ENCODE results near the gene ITPRIP.

Gene ITPRIP, protein sequence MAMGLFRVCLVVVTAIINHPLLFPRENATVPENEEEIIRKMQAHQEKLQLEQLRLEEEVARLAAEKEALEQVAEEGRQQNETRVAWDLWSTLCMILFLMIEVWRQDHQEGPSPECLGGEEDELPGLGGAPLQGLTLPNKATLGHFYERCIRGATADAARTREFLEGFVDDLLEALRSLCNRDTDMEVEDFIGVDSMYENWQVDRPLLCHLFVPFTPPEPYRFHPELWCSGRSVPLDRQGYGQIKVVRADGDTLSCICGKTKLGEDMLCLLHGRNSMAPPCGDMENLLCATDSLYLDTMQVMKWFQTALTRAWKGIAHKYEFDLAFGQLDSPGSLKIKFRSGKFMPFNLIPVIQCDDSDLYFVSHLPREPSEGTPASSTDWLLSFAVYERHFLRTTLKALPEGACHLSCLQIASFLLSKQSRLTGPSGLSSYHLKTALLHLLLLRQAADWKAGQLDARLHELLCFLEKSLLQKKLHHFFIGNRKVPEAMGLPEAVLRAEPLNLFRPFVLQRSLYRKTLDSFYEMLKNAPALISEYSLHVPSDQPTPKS

DNA sequence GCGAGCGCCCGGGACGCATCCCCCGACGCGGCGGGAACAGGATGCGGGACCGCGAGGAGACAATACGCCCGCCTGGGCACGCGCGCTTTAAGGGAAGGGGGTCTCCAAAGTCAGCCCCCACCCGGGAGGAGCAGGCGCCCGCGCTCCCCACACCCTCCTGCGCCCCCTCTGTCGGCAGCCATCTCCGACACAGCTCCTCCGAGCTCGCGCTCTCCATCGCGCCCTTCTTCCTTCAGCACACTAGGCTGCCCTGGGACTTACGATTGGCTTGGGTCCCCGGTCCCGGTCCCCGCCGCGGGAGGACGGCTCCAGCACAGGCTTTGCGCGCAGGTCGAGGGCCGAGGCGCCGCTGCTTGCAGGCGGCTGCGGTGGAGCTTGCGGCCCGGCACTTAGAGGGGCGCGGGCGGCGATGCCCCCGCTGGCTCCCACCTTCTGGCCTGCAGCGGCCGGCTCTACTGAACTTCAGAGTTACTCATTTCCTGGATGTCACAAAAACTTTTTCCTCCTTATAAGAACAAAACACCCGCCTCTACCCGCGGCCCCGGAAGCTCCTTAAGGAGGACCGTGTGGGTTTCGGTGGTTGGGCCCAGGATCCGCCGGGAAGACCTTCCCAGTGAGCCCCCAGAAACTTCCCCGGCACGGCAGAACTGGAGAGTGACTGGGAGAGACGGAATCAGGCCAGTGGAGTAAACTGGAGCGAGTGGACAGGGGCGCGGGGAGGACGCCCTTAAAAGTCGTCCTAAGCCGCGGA lies at the start of gene ITPRIP:
ITPRIP (minus strand) TSS at position 481 of the 751 bp plus-strand sequence. CDS start 22,414 bp downstream, outside the sequence.
- DNase-seq (ENCODE audit: low read depth) = peak; percentile 57

DNA sequence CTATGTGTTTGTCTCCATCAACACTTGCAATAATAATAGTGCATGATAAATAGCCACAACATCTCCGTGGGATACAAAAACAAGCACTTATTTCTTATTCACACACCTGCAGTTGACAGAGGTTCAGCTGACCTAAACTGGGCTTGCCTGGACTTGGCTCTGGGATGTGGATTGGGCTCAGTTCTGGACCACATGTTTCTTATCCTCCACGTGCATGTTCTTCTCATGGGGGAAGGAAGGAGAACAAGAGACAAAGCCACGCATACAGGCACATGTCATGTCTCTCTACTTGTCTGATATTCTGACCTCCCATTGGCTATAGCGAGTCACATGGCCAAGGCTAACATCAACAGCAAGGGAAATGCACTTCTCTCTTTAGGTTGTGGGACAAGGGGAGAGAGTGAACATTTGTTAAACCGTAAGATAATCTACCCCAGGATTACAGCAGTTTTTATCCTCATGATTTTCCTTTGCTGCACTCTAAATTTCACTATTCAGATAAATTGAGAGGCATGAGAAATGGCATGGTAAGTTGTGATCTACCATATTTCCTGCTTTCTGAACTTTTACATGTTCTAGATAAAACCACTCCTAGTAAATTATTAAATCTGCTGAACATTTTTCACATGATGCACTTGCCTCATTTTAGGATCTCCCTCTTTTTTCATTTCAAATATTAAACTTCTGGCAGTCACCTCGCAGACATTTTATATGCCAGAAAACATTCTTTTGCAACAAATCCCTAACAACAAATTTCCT lies 49.0 kb upstream of the ITPRIP start:
- DNase-seq (ENCODE audit: low read depth) = no peak

DNA sequence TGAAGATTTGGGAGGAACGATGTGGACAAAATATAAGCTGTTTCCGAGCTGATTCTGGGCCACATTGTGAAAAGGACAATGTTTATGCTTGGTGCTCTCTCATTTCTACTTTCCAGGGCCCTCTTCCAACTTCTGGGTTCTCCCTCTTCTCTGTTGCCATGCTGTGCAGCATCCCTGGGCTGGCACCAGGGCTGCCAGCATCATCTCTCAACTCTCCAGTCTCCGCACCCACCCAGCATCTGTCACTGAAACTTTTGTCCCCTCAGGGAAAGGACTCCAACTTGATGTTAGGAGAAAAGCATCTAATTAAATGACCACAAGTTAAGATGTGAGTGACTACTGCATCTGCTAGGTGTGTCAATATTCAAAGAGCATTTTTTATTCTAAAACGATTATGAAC lies 42.1 kb upstream of the ITPRIP start:
- no peak for DNase-seq (ENCODE audit: low read depth)

DNA sequence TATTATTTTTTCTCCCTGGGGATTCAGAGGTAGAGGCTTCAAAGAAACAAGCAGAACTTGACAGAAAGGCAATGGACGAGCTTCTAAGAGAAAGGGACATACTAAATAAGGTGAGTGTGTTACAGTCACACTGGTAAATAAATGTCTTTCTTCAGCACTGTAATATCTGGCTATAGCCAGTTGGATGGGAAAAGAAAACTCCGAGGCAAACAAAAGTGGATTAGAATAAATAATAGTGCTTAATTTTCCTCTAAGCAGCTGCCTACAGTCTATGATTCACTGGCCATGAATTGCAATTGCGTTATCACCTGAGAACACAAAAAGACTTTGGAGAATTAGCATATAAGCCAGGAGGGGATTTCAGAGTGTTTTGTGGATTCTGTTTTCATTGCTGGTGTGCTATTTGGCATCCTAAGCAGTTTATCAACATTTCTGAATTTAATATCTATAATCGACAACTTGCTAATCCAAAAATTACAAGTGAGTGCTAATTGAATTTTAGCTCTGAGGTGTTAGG lies 38.6 kb upstream of the ITPRIP start:
- DNase-seq (ENCODE audit: low read depth) = no peak

DNA sequence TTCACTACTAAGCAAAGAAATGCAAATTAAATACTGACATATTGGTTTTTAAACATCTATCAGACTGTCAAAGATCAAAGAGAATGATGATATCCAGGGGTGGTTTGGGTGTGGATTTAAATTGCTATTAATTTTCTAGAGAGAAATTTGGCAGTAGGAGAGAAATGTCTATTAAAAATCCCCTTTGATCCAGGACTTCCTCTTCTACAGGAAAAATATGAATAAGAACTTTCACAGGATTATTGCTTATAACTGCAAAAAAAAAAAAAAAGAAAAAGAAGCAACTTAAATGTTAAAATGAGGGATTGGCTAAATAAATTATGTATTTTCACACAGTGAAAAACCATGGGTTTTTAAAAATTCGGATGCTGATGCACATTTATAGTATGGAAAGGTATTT lies 36.3 kb upstream of the ITPRIP start:
- DNase-seq (ENCODE audit: low read depth) = no peak

DNA sequence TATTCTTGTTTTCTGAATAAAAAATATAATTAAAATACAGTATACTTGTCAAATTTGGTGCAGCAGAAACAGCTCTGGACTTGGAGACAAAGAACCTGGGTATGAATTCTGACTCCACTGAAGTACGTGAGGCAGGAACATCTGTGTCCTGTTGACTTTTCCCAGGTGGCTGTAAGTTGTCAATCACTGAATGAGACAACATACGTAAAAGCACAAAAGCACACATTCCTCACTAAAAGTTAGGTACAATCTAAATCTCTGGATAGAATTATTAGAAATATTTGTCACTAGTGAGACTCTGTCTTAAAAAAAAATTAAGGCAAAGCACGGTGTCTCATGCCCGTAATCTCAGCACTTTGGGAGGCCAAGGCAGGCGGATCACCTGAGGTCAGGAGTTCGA lies 33.5 kb upstream of the ITPRIP start:
- no peak for DNase-seq (ENCODE audit: low read depth)

DNA sequence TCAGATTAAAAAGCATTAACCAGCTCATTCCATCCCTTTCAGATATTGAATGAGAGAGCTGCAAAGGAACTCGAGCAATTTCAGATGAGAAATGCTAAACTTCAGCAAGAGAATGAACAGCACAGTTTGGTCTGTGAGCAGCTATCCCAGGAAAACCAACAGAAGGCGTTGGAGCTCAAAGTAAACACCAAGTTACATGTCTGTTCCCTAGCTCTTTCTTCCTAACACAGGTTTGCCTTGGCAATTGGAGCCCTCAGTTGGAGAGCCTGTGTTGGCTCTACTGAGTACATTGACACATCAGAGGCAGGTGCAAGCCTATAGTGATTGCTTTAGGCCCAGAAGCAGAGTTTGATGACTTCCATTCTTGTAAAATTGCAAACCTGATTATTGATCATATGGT lies 30.1 kb upstream of the ITPRIP start:
- DNase-seq (ENCODE audit: low read depth) = no peak

DNA sequence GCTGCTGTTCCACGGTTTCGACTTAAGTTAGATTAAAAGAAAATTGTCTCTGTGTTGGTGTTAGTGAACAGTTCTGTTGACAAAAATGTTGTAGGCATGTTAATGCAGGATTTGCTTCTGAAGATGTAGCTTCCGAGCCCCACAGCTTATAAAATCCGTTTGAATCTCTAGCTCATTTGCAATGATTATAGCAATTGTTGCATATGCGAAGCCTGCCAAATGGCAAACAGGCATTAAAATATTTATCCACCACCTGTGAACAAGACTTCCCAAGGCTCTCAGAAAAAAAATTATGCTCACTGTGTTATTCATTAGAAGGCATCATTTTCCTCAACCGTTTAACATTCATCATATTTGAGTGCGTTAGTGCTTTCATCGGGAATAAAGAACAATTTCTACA lies 29.6 kb upstream of the ITPRIP start:
- no peak for DNase-seq (ENCODE audit: low read depth)

DNA sequence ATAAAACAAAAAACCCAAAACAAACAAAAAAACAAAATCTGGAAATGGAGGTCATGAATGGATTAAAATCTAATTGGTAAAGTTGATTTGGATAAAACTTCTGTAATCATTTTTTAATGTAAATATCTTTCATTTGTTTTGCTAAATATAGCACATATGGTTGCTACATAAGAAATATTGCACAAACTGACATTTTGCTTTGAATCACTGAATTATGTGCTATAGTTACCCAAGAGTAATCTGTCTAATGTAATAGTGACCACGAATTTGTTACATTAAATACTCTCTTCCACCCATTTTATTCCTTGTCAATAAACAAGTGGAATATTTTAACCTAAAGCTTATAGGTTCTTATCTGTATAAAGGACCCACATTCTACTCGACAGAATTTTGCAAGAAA lies 21.5 kb upstream of the ITPRIP start:
- DNase-seq (ENCODE audit: low read depth) = no peak

DNA sequence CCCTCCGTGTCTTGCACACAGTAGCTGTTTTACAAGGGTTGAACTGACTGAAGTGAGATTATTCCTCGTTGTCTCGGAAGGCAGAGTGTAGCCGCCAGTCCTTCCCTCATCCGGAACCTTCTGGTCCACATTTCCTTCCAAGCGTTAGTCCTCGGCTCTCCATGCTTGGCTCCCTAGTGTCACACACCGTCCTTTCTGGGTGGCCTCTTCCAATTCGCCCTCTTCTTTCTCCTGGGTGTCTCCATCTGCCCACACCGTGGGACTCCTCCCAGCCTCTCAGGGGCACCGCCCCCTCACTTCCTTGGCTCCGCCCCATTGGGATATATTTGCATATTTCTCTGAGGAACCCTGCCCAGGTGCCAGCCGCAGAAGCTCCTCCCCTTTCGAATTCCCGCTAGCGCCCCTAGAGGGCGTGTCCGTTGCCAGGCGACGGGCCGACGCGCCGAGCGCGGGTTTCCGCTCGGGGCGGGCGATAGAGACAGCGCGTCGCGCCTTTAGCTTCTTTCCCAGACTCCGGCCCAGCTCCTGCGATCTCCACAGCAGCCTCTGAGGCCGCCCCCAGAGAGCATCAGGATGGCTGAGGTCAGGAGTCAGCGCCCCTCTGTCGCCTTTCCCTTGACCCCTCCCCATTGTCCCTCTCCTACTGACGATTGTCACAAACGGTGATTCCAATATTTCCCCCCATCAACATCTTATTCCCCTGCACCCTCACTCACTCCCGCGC lies 15.2 kb upstream of the ITPRIP start, which contains the start of gene CFAP58:
CFAP58 (plus strand) TSS at position 509 of the 724 bp plus-strand sequence; CDS start at position 574, 65 bp downstream.
- DNase-seq (ENCODE audit: low read depth) = peak; percentile 89

DNA sequence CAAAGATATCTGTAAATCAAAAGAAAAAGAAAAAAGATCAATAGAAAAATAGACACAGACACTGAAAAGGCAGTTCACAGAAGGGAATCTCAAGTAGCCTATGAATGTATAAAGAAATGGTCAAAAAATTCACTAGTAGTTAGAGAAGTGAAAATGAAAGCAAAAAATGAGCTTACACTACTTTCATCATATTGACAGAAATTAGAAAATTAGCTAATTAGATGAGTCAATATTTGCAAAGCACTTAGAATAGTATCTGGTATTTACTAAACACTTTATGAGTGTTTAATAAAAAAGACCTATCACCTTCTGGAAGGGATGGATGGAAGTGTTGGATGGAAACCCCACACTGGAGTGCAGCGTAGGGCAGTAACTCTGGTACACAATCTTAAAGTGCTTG lies 13.7 kb upstream of the ITPRIP start:
- no peak for DNase-seq (ENCODE audit: low read depth)

DNA sequence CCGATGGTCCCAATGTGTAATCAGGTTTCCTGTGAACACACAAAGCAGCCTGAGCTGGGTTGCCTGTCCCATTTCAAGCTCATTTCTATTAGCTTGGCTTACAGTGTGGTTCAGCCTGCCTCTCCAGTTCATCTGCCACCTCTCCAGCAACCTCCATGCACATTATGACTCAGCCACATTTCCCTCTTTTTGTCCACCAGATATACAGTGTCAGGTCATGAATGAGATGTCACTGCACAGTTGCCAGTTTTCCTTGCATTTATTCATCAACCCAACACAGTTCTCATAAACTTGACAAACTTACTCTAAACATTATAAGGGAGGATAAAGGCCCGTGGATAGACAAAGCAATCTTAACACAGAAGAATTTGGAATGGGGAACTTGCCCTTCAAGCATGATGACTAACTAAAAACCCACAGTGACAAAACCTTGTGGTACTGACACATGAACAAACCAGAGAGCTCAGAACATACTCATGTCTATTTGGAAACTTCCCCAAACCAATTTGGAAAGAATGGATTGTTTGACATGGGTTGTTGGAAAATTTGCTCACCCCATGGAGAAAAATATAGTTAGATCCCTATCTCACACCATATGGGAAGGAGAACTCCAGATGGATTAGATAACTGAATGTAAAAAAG lies 12.9 kb upstream of the ITPRIP start:
- no peak for DNase-seq (ENCODE audit: low read depth)

DNA sequence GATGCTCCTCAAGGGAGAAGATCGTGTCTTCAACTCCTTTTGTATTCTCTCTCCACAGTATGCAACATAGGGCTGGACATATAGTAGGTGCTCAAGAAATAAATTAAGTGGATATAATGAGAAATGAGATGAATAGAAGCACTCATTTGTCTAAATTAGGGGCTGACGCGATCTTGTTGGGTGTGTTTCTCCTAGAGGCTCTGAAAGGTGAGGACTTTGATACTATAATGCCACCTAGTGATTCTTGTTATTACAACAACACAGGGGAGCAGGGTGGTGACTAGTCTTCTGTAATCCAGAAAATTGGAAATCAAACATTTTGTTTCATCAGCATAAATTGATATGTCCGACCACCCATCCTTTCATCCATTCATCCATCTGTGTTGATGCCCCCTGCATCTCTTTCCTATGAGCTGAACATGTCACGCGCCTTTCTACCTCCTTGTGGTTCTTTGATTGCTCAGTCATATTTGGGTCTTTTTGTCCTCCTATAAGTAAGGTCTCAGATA lies 11.9 kb upstream of the ITPRIP start:
- no peak for DNase-seq (ENCODE audit: low read depth)

DNA sequence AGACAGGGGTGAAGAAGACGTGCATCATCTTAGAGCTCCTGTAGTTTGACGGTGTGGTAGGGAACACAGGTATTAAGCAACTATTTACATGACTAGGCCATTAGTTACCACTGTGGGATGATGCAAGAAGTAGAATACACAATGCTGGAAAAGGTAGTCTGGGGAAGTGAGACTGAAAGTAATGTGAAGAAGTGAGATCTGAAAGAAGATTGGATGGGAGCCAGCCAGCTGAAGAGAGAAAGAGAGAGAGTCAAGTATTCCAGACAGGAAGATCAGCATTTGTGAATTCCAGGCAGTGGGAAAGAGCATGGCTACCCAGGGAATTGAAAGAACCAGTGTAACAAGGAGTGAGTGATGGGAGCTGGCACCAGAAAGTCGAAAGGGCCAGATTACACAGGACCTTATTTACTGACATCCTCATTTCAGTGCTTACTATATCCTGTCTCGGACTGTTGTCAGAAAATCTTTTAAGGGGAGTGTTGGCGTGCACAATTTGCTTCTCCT lies 11.4 kb upstream of the ITPRIP start:
- no peak for DNase-seq (ENCODE audit: low read depth)

DNA sequence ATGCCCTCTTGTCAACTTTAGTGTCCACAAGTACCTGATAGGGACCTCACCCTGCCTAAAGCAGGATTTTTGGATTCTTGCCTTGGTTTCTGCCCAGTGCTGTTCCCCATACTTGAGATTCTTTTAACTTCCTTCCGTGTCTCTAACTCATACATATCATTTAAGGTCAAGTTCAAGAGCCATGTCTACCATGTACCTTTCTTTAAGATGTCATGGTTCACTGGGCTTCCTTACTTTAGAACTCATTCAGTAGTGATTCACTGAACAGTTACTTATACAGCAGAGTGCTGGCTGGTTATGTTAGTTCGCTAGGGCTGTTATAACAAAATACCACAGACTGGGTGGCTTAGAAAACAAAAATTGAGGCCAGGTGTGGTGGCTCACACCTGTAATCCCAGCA lies 10.3 kb upstream of the ITPRIP start:
- no peak for DNase-seq (ENCODE audit: low read depth)

DNA sequence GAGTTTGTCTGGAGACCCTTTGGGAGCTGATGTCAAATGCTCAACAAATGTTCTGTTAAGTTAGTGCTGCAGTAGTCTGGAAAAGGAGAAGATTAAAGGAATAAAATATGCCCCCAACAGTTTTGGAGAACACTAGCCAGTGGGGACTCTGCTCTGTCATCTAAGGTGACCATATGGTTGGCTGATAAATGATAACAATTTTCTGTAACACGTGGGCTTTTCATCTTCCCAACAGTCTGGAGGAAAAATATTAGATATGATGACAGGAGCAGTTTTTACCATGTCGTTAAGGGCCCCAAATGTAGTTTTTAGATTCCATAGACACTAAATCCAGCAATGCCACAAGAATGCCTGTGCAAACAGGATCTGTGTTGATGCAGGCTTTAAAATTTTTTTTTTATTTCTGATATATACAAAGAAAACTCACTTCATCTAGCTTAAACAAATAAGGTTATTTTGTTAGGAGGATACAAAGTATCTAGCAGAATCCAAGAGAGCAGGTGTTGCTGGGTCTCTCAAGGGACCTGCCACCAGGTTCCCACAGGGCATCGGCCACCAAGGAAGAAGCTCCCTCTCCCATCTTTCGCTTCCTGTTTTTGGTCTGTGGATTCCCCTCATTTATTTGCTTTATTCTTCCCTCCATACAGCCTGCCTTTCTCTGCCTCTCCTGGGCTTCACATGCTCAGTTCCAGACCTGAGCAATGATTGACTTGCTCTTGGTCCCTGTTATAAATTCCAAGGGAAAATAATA lies 9.2 kb upstream of the ITPRIP start:
- DNase-seq (ENCODE audit: low read depth) = no peak

DNA sequence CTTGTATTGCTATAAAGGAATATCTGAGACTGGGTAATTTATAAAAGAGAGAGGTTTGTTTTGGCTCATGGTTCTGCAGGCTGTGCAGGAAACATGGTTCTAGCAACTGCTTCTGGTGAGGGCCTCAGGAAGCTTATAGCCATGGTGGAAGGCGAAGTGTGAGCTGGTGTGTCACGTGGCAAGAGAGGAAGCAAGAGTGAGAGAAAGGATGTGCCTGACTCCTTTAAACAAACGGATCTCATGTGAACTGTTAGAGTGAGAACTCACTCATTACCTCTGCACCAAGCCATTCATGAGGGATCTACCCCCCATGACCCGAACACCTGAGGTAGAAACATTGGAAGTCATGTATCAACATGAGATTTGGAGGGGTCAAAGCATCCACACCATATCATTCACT lies 7.7 kb upstream of the ITPRIP start:
- no peak for DNase-seq (ENCODE audit: low read depth)

DNA sequence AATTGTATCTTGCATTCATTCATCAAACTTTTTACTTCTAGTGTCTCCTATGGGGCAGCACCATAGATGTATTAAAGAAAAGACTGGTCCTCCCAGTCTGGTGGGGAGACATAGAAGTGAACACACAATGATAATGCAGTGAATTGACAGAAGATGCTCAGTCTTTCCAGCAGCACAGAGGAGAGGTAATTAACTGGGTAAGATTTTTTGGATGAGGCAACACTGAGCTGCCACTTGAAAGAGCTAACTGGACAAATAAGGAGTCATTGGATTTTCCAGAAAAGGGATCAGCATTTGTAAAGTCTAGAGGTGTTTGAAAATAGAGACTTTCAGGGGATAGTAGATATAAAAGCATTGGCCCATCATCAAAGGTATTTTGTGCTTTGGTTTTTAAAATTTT lies 7.2 kb upstream of the ITPRIP start:
- DNase-seq (ENCODE audit: low read depth) = no peak

DNA sequence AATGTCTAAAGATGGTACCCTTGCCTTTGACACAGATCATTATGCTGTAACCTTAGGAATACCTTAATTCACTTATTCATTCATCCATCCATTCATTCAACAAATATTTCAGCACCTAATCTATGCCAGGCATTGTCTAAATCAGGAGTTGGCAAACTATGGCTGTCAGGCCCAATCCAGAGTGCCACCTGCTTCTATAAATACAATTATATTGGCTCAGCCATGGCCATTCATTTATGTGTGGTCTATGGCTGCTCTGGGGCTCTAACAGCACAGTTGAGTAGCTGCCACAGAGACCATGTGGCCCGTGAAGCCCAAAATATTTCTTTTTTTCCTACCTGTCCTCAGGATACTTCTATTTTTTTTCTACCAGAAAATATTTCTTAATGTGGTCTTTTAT lies 6.0 kb upstream of the ITPRIP start:
- no peak for DNase-seq (ENCODE audit: low read depth)

DNA sequence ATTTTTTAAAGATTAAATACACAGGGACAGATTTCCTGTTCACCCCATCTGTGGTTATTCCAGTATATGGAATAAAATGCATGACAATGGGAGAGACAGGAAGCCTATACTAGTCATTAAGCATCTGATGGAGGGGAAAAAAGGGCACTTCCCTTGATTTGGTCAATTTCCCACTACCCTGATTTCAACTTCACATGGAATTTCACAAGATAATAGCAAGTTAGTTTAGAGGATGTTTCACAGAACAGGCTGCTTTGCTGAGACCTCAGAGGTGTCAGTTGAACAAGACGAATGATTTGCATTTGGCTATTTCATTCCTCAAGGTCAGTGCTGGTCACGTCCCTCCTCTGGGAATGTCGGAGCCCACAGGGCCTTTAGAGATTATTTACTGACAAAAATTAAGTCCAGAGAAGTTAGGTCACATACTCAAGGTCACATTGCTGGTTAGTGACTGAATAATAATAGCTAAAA lies 4.7 kb upstream of the ITPRIP start:
- no peak for DNase-seq (ENCODE audit: low read depth)

Measured in activated T-helper 1 cell treated with Interleukin-2 at 50 U/mL for 16 hours (primary cell).